GM13977 (cell line): Measurements from ENCODE around the gene PDP2.

Source experiments
- DNase-seq: peaks from one replicate; pipeline ENCODE4 v3.0.0; 2012; ENCODE audit warnings: low spot score
- CTCF ChIP-seq: IDR thresholded peaks from 2 replicates; pipeline ENCODE4 v1.5.1; 2012; ENCODE audit warnings: mild to moderate bottlenecking, control low read depth; ENCODE audit not compliant: insufficient read depth; ENCODE audit errors: extremely low read depth, missing control alignments
- in situ Hi-C: fragments of 300-500 bp; cut with MboI; formaldehyde crosslinking; loops from one replicate; pipeline ENCODE4 v1.12.0; 2022; ENCODE audit warnings: low sequenced_read_pairs, low pct_unique_long_range_greater_than_20kb, mixed read lengths, inconsistent platforms; ENCODE audit not compliant: unreplicated experiment

The PDP2 gene

GRCh38 chr16:66924527-66925321 lies 44.4 kb downstream of the PDP2 start:
- DNase-seq, result peak; percentile 79
- in situ Hi-C loops, result no loop called here
- TF ChIP-seq CTCF, result peak; percentile 54

- in situ Hi-C loops, result no loop called here
Observed at GRCh38 chr16:66925322-66925840, 45.1 kb downstream of the PDP2 start, which contains the start of gene RRAD. Gene RRAD (minus strand): TSS chr16:66925535. CDS start chr16:66925179, 356 bp downstream.

GRCh38 chr16:66926171-66926947 lies 46.0 kb downstream of the PDP2 start:
- in situ Hi-C loops, result no loop called here
- no peak for TF ChIP-seq CTCF
- no peak for DNase-seq

More at GRCh38 chr16:66925322-66925840, 45.1 kb downstream of the PDP2 start, which contains the start of gene RRAD:
- DNase-seq, result peak; percentile 63
- TF ChIP-seq CTCF, result no peak

- TF ChIP-seq CTCF, result no peak
- in situ Hi-C loops, result no loop called here
- peak; percentile 74 for DNase-seq
Observed at GRCh38 chr16:66926961-66927436, 46.7 kb downstream of the PDP2 start.

- in situ Hi-C loops, result no loop called here
- DNase-seq, result no peak
- TF ChIP-seq CTCF, result no peak
Observed at GRCh38 chr16:66927918-66928649, 47.8 kb downstream of the PDP2 start.
